Skeletal muscle tissue (tissue), 4 donors: ENCODE results near the gene MCTP2. TPM values are rescaled to one million over a fixed set of nuclear protein-coding genes. Genes with fewer than 3 reads are reported as not detected.

Source experiments
- H3K27ac ChIP-seq: one replicate; pipeline ENCODE4 v1.7.0; 2013; ENCODE audit warnings: mild to moderate bottlenecking, low read depth, low read length, inconsistent platforms
- H3K27me3 ChIP-seq, 3 donors: one replicate each; pipeline ENCODE4 v1.7.0; 2013; ENCODE audit warnings: low read length in 3 of 3; ENCODE audit not compliant: control insufficient read depth in 3 of 3, insufficient read depth in 3 of 3
- H3K36me3 ChIP-seq, 3 donors: one replicate each; pipeline ENCODE4 v1.7.0; 2013; ENCODE audit warnings: low read length in 3 of 3; ENCODE audit not compliant: control insufficient read depth in 3 of 3, insufficient read depth in 3 of 3
- H3K4me1 ChIP-seq, 3 donors: one replicate each; pipeline ENCODE4 v1.7.0; 2013; ENCODE audit warnings: low read length in 3 of 3, mild to moderate bottlenecking in 3 of 3; ENCODE audit not compliant: control insufficient read depth in 3 of 3, insufficient read depth in 3 of 3
- H3K4me3 ChIP-seq, 3 donors: one replicate each; pipeline ENCODE4 v1.7.0; 2013; ENCODE audit warnings: low read length in 3 of 3
- H3K9ac ChIP-seq, 3 donors: one replicate each; pipeline ENCODE4 v1.7.0; 2013; ENCODE audit warnings: low read length in 3 of 3, mild to moderate bottlenecking in 3 of 3, moderate library complexity in 2 of 3, low read depth in 1 of 3
- H3K9me3 ChIP-seq, 3 donors: one replicate each; pipeline ENCODE4 v1.7.0; 2013; ENCODE audit warnings: low read length in 3 of 3; ENCODE audit not compliant: control insufficient read depth in 3 of 3
- total RNA-seq: library from RNA; depleted of rRNA; stranded (reverse); fragments of >200 nt; gene quantifications from one replicate; pipeline ENCODE4 v1.2.3, GENCODE V29; 2014
- donor health status: Osteomylitis.

Gene MCTP2
- total RNA-seq, 1 donor from 2014 or later: 2.1 TPM

GRCh38 chr15:94273826-94274225 lies 42.5 kb downstream of the MCTP2 start:
- no peak overlapping the region for H3K27ac ChIP-seq
- H3K4me1 ChIP-seq: no peaks in the 10 kb centered on the region
- no peaks in the 10 kb centered on the region for H3K27me3 ChIP-seq
- no peaks in the 10 kb centered on the region for H3K36me3 ChIP-seq
- no peaks in the 10 kb centered on the region for H3K9me3 ChIP-seq
- H3K9ac ChIP-seq: no peak overlapping the region
- no peak overlapping the region for H3K4me3 ChIP-seq

- Histone ChIP-seq H3K27ac (no peak overlapping the region), H3K9ac (no peak overlapping the region), H3K4me1 (no peaks in the 10 kb centered on the region), H3K4me3 (no peak overlapping the region), H3K9me3 (no peaks in the 10 kb centered on the region), H3K36me3 (no peaks in the 10 kb centered on the region), H3K27me3 (no peaks in the 10 kb centered on the region)
These were observed 43.4 kb downstream of the MCTP2 start for GRCh38 chr15:94274745-94275144.

- H3K9ac ChIP-seq: no peak overlapping the region
- H3K27me3 ChIP-seq: no peaks in the 10 kb centered on the region
- no peaks in the 10 kb centered on the region for H3K36me3 ChIP-seq
- H3K4me1 ChIP-seq: no peaks in the 10 kb centered on the region
- no peak overlapping the region for H3K4me3 ChIP-seq
- H3K9me3 ChIP-seq: no peaks in the 10 kb centered on the region
- H3K27ac ChIP-seq: no peak overlapping the region
These were observed 46.1 kb downstream of the MCTP2 start for GRCh38 chr15:94277485-94277884.

GRCh38 chr15:94279736-94280135 lies 48.4 kb downstream of the MCTP2 start:
- H3K4me3 ChIP-seq: no peak overlapping the region
- H3K36me3 ChIP-seq: no peaks in the 10 kb centered on the region
- H3K27me3 ChIP-seq: peaks cover 0 to 2% (median 0%) of the 10 kb centered on the region in 3 donors
- H3K9me3 ChIP-seq: no peaks in the 10 kb centered on the region
- no peak overlapping the region for H3K9ac ChIP-seq
- no peak overlapping the region for H3K27ac ChIP-seq
- H3K4me1 ChIP-seq: no peaks in the 10 kb centered on the region

- Histone ChIP-seq H3K4me1 (no peaks in the 10 kb centered on the region), H3K27ac (no peak overlapping the region), H3K9ac (no peak overlapping the region), H3K4me3 (no peak overlapping the region), H3K36me3 (no peaks in the 10 kb centered on the region), H3K27me3 (peaks cover 0 to 2% (median 0%) of the 10 kb centered on the region in 3 donors), H3K9me3 (no peaks in the 10 kb centered on the region)
These were observed 48.9 kb downstream of the MCTP2 start for GRCh38 chr15:94280301-94280700.

GRCh38 chr15:94282269-94283250 lies 51.2 kb downstream of the MCTP2 start:
- peaks cover 0 to 2% (median 0%) of the 10 kb centered on the region in 3 donors for H3K27me3 ChIP-seq
- no peaks in the 10 kb centered on the region for H3K9me3 ChIP-seq
- H3K27ac ChIP-seq: no peak overlapping the region
- H3K4me3 ChIP-seq: no peak overlapping the region
- no peaks in the 10 kb centered on the region for H3K4me1 ChIP-seq
- H3K9ac ChIP-seq: no peak overlapping the region
- no peaks in the 10 kb centered on the region for H3K36me3 ChIP-seq

GRCh38 chr15:94286583-94286982 lies 55.2 kb downstream of the MCTP2 start:
- Histone ChIP-seq H3K4me1 (no peaks in the 10 kb centered on the region), H3K27me3 (peaks cover 0 to 2% (median 0%) of the 10 kb centered on the region in 3 donors), H3K36me3 (no peaks in the 10 kb centered on the region), H3K9me3 (no peaks in the 10 kb centered on the region), H3K27ac (no peak overlapping the region), H3K4me3 (no peak overlapping the region), H3K9ac (no peak overlapping the region)

- H3K36me3 ChIP-seq: no peaks in the 10 kb centered on the region
- H3K27me3 ChIP-seq: peaks cover 0 to 2% (median 0%) of the 10 kb centered on the region in 3 donors
- H3K27ac ChIP-seq: no peak overlapping the region
- H3K4me3 ChIP-seq: no peak overlapping the region
- H3K9me3 ChIP-seq: no peaks in the 10 kb centered on the region
- no peaks in the 10 kb centered on the region for H3K4me1 ChIP-seq
- H3K9ac ChIP-seq: no peak overlapping the region
These were observed 56.5 kb downstream of the MCTP2 start for GRCh38 chr15:94287794-94288246.

GRCh38 chr15:94290730-94291129 lies 59.4 kb downstream of the MCTP2 start:
- H3K27ac ChIP-seq: no peak overlapping the region
- H3K9me3 ChIP-seq: no peaks in the 10 kb centered on the region
- H3K36me3 ChIP-seq: no peaks in the 10 kb centered on the region
- H3K9ac ChIP-seq: no peak overlapping the region
- H3K4me3 ChIP-seq: no peak overlapping the region
- no peaks in the 10 kb centered on the region for H3K4me1 ChIP-seq
- H3K27me3 ChIP-seq: no peaks in the 10 kb centered on the region
